WTC11 (cell line): ENCODE measurements around the gene ZNF521.

Source experiments
- GABPB1 ChIP-seq: sonication (generic); formaldehyde crosslinking; IDR thresholded peaks from 2 replicates; pipeline ENCODE4 v1.8.1; 2023; ENCODE audit warnings: mild to moderate bottlenecking, missing genetic modification reagents
- JUN ChIP-seq: sonication (generic); formaldehyde crosslinking; IDR thresholded peaks from 2 replicates; pipeline ENCODE4 v1.8.0; 2023; ENCODE audit warnings: mild to moderate bottlenecking, missing genetic modification reagents
- SP1 ChIP-seq: sonication (generic); formaldehyde crosslinking; conservative IDR thresholded peaks from 2 replicates; pipeline ENCODE4 v1.8.1; 2022; ENCODE audit warnings: missing genetic modification reagents
- TEAD1 ChIP-seq: sonication (generic); formaldehyde crosslinking; IDR thresholded peaks from 2 replicates; pipeline ENCODE4 v1.8.0; 2022; ENCODE audit warnings: mild to moderate bottlenecking, missing genetic modification reagents
- ZNF416 ChIP-seq: fragments of 250-450 bp; sonication (Bioruptor Pico); IDR thresholded peaks from 2 replicates; pipeline ENCODE4 v1.9.0; 2021; ENCODE audit warnings: mild to moderate bottlenecking, inconsistent platforms
- TF ChIP-seq, protein P1 (sequence below): fragments of 200-600 bp; IDR thresholded peaks from 2 replicates; pipeline ENCODE4 v1.8.0; 2022; ENCODE audit warnings: antibody characterized with exemption
- TF ChIP-seq, protein P2 (sequence below): sonication (generic); formaldehyde crosslinking; IDR thresholded peaks from 2 replicates; pipeline ENCODE4 v1.8.0; 2022; ENCODE audit warnings: mild to moderate bottlenecking, missing genetic modification reagents
- TF ChIP-seq, protein P3 (sequence below): sonication (generic); formaldehyde crosslinking; IDR thresholded peaks from 2 replicates; pipeline ENCODE4 v1.8.1; 2023; ENCODE audit warnings: mild to moderate bottlenecking, missing genetic modification reagents, moderate library complexity

DNA sequence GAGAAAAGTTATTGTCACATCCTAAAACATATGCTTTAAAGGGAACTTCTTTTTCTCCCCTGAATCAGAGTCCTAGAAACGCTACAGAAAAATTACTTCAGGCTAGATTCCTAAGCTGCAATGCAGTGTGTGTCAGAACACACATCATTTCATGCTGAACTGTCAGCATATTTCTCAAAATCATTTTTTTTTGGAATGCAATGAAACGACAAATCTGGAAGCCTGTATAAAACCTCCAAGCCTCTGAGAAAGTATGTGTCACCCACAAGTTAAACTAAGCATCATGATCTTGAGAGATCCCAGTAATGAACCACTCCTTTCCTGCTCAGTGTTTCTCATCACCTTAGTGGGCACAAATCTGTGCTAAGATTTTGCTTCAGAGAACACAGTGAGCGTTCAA is 276.2 kb downstream of the ZNF521 start:
- TF ChIP-seq, protein P1, sequence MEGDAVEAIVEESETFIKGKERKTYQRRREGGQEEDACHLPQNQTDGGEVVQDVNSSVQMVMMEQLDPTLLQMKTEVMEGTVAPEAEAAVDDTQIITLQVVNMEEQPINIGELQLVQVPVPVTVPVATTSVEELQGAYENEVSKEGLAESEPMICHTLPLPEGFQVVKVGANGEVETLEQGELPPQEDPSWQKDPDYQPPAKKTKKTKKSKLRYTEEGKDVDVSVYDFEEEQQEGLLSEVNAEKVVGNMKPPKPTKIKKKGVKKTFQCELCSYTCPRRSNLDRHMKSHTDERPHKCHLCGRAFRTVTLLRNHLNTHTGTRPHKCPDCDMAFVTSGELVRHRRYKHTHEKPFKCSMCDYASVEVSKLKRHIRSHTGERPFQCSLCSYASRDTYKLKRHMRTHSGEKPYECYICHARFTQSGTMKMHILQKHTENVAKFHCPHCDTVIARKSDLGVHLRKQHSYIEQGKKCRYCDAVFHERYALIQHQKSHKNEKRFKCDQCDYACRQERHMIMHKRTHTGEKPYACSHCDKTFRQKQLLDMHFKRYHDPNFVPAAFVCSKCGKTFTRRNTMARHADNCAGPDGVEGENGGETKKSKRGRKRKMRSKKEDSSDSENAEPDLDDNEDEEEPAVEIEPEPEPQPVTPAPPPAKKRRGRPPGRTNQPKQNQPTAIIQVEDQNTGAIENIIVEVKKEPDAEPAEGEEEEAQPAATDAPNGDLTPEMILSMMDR = no peak
- TF ChIP-seq GABPB1 (CRISPR knock-in tag) (no peak), JUN (CRISPR knock-in tag) (no peak), ZNF416 (CRISPR knock-in tag) (no peak), SP1 (CRISPR knock-in tag) (no peak), TEAD1 (CRISPR knock-in tag) (no peak)
- TF ChIP-seq, protein P2, sequence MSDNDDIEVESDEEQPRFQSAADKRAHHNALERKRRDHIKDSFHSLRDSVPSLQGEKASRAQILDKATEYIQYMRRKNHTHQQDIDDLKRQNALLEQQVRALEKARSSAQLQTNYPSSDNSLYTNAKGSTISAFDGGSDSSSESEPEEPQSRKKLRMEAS (CRISPR knock-in tag) = no peak
- TF ChIP-seq, protein P3, sequence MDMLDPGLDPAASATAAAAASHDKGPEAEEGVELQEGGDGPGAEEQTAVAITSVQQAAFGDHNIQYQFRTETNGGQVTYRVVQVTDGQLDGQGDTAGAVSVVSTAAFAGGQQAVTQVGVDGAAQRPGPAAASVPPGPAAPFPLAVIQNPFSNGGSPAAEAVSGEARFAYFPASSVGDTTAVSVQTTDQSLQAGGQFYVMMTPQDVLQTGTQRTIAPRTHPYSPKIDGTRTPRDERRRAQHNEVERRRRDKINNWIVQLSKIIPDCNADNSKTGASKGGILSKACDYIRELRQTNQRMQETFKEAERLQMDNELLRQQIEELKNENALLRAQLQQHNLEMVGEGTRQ (CRISPR knock-in tag) = no peak
